HG03039 (cell line): ENCODE results near the gene ASTN2.

ENCODE experiments used
- ATAC-seq: cut with Tn5 transposase; IDR thresholded peaks from one replicate; pipeline ENCODE4 v1.9.1; 2021; ENCODE audit warnings: mild to moderate bottlenecking, moderate library complexity; ENCODE audit not compliant: unreplicated experiment

ASTN2 gene

DNA sequence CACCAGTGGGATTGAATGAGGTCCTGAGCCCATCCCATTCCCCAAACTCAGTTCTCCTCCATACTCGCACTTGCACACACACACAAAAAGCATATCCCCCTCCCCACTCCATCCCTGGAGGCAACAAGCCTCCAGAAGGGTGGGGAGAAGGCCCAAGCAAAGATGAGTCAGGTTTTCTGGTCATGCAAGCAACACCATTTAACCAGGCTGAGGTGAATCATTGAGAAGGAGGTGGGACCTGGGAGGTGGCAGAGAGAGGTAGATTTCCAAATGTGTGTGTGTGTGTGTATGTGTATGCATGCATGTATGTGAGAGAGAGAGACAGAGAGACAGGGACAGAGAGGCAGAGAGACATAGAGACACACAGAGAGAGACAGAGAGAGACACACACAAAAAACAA is 913.0 kb downstream of the ASTN2 start:
- no peak for ATAC-seq

DNA sequence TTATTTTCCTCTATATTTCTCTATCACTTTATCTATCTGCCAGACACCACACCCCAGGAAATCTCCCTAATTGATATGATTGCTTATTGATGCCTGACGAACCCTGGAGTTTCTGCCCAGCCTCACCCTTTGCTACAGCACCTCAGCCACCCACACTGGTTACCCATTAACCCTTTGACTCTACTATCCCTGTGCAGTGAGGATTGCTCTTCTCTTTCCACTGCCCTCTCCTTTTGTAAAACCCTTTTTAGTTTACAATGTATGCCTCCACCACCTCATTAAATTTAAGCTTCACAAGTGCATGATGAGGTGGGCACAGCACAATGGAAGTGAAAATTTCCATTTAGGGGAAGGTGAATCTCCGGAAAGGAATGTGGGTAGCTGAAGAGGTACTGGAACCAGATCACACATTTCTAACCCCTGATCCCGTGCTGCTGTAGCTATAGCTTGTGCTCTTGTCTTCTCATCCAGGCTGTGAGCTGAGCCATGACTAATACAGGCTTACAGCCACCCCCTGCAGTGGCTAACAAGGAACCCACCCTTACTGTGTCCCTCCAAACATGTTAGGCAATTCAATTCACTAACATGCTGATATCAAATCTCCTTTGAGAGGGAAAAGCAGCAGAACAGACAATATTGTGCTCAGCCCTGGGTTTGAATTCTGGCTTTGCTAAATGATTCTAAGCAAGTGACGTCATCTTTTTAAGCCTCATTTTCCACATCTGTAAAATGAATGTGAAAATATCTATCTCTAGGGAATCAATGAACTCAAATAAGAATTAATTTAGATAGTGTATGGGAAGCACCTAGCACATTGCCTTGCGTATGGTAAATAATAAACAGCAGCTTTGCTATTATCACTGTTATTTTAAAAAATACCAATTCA is 914.6 kb downstream of the ASTN2 start:
- ATAC-seq: no peak

DNA sequence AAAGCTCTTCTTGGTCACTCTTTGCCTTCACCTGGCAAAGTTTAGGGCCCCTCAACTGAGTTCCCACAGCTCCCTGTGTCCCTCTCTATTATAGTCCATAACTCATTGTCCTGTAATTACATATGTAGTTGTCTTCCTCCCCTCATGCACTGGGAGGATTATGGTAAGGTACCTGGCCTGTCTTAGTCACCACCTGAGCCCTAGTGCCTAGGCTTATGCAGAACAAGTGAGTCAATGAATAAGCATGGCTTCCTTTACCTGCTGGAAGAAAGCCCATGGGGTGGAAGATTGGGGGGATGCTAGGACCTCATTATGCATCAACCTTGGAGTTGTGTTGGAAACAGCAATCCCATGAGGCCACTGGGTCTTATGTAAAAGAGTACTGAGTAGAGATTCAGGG is 915.4 kb downstream of the ASTN2 start:
- ATAC-seq: no peak

DNA sequence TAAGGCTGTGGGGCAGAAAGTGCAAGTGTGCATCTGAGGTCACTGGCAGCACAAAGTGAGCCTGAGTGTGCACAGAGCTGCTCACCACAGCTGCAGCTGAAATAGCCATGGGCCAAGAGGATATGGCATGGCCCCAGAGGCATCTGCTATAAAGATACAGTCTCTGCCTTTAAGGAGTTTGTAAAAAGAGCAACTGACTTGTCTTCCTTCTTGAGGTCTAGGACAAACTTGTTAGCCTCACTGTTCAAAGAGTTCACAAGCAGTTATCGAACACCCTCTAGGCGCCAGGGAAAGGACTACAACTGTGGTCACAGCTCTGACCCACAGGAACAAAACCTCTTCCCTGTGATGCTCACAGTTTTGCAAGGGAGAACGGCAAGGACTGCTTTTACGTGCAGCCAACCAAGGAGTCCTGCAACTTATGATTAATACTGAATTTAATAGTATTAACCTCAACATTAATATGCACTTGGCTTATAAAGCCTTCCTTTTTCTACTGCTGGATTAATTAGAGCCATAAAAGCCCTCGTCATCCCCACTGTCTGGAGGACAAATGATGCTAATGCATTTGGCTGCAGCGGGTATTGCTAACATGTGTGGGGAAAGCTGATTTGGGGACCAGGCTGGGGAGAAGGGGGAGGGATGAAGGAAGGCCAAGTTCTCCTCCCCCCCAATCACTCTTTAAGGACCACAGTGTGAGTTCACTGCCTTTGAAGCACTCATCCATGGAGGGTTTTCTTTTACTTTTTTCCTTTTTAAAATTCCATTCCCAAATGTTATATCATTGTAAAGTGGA is 917.6 kb downstream of the ASTN2 start:
- ATAC-seq: no peak

DNA sequence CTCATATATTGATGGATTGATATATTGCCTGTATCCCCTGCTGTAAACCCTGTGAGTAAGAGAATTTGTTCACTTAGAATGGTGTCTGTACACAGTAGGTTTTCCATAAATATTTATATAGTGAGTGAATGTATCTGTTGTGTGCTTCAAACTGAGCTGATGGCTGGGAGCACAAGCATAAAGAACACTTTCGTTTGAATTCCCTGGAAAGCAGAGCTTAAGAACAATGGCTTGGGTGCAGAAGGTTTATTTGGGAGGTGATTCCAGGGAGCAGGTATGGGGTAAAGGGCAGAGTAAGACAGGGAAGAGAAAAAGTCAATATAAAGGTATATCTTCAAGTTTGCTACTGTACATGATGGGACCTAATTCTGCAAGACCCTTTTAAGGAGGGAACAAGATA is 918.7 kb downstream of the ASTN2 start:
- no peak for ATAC-seq

DNA sequence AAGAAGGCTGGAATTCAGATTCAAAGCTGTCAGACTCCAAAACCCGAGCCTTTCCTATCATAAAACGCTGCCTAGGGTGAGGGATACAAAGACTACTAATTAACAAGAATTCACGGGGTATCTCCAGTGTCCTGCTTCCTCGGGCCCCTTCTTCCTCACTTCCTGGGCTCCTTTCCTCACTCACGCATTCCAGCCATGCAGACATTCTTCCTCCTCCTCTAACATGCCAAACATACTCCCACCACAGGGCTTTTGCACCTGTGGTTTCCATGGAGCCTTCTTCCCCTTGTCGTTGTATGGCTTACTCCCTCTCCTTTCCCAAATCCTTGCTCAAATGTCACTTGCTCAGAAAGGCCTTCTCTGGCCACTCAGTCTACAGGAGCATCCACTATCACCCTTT is 919.1 kb downstream of the ASTN2 start:
- ATAC-seq: no peak

DNA sequence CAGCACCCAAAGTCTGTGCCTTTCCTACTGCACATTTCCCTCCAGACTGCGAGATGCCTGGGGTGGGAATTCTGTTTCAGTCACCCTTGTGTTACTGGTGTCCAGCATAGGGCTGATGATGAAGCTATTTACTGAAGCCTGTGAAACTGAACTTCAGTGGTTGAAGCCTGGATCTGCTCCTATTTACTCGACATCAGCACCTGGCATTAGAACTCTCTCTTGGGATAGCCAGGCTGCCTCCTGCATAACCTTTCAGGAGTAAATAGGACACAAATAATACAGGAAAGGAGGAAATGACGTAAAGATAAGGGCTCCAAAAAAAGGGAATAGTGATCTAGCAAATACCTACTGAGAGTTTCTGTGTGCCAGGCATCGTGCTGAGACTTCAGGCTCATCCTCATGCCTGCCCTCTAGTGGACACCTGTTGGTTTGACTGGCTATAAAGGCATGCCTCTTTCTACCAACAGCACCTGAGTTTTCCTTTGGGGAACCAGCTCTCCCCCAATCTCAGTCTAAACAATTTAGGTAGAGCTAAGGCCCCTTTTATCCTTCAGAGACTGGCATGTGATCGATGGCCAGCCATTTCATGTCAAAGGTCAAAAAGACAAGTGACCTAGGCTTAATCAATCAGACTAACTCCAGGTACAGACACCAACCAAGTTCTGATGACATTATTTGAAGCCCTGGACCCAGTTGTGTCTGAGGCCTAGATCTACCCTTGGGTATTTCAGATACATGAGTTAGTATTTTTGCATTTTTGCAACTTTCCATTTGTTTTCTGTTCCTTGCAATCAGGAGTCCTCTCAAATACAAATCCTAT is 919.8 kb downstream of the ASTN2 start:
- no peak for ATAC-seq

DNA sequence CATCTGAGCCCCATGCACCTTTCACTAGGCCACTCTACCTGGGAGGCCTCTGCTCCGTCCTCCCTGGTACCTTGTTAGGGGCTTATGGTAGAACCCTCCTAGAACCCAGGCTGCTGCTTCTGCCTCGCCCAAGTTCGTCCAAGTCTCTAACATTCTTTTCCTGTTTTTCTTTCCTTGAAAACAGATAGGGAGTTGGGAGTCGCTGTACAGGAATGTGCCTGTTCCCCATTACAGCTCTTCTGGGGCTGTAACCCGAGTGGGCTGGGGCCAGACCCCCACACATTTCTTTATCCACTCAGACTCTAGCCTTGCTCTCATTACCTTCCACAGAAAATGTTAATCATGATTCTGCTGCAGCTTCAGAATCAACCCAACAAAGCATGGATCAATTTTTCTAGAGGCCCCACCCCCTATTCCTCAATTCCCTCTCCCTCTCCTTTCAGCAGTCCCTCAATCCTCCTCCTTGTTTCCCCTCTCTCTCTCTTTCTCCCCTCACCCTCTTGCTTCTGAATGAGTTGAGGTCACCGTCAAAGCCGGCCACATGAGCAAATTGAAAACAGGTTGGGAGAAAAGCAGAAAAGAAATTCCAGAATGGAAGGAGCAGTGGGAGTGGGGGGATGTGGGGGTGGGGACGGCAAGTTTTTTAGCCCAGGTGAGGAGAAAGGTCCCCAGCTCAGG is 921.5 kb downstream of the ASTN2 start:
- ATAC-seq: no peak

DNA sequence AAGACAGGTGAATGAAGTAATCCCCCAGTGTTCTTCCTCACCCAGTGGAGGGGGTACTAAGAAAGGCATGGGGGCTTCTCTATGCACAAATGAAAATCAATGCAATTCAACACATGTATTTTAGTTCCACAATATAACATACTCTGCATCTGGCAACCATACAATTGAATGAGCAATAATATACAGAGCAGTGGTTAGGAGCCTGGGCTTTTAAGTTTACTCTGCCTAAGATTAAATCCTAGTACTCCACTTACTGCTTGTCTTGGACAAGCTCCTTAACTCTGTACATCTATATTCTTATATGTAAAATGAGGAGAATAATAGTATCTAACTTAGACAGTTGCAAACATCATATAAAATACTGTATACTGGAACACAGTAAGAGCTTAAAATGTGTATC is 923.2 kb downstream of the ASTN2 start:
- no peak for ATAC-seq

DNA sequence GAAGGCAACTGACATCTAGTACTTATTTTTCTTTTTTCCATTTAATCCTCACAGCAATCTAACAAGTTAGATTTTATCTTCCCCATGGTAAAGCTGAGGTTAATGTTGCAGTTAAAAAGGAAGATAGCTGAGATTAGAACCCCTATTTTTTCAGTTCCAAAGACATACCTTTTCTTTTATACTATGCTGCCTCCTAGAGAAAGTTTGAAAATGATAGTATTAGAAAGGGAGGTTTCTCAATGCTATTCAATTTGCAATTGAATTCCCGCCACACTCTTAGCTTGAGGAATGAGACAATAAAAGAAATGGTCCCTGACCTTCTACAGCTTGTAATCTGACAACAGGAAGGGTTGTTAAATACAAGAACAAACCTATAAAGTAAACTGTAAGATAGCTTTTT is 923.6 kb downstream of the ASTN2 start:
- no peak for ATAC-seq

DNA sequence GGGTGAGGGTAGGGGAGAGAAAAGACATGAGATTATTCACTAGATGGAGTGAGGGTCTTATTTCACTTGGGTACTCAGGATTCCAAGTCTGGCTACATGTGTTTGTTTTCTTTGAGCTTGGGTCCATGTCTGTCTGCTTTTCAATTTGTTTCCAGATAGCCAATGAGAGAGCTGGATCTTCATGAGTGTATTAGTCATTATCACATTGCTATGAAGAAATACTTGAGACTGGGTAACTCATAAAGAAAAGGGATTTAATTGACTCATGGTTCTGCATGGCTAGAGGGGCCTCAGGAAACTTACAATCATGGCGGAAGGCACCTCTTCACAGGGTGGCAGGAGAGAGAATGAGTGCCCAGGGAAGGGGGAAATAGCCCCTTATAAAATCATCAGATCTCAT is 924.5 kb downstream of the ASTN2 start:
- ATAC-seq: no peak

DNA sequence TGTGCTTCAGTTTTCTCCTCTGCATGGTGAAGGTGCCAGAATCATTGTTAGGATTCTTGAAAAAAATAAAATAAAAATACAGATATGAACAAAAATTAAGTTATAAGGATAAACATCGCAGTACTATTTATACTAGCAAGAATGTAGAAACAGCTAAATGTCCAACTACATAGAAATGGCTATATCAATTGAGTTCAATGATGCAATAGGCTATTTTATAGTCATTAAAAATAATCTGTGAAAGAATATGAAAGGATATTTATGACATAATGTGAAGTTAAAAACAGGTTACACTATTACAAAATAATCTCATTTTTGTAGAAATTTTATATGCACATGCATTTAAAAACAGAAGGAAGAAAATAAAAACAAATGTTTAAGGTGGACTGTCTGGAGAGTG is 926.5 kb downstream of the ASTN2 start:
- no peak for ATAC-seq

DNA sequence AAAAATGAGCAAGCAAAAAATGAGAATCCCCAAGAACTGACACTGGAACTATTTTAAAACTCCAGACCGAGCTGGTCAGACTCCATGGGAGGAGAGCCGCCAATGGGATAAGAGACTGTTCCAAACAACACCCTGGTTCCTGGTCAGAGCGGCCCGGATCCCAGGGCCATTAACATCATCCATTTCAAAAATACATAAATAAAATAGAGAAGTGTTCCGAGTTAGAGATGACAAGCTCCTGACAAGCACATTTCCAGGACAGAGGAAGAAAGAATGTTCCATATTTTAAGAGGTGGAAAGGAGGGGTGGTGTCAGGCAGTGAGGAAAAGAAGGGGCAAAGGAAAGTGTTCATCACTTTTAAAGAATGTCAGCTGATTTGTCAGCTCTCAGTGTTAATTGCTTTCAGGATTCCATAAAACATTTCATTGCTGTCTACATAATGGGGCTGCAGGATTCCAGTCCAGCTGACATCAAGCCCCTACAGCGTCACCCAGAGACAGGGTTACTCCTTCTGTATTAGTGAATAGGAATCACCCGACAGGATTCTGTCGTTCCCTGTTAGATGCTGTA is 930.3 kb downstream of the ASTN2 start:
- ATAC-seq: no peak

DNA sequence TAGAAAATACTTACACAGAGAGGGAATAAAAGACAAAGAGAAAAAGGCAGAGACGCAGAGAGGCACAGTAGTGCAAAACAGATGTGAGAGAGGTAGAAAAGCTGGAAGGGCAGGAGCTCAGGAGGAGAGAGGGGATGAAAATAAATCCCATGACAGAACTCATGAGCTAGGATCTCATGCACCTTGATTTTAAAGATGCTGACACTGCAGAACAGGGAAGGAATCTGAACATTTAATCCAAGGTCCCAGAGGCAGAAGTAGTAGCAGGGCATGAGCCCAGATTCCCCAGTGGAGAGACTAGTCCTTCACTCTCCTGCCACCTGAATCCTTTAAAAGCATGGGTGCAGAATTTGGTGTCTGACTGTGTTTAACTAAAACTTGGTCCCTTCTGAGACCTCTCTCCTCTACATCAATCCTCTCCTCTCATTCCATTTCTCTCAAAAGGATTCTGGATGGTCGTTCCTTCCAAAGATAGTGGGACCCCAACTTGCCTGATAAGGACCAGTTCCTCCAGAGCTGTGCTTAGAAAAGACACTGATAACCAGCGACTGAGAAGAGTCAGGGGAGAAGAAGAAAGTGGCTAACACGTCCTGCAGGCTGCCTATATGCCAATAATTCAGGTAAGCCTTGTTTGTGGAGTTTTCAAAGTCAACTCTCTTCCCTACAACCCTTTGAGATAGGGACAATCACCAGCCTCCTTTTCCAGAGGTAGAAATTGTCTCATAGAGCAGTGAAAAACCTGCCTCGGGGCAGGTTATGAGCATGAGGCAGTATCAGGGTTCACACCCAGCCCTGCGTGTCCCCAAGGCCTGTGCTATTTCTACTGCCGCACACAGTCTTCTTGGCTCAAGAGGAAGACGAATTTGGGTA is 931.0 kb downstream of the ASTN2 start:
- no peak for ATAC-seq

DNA sequence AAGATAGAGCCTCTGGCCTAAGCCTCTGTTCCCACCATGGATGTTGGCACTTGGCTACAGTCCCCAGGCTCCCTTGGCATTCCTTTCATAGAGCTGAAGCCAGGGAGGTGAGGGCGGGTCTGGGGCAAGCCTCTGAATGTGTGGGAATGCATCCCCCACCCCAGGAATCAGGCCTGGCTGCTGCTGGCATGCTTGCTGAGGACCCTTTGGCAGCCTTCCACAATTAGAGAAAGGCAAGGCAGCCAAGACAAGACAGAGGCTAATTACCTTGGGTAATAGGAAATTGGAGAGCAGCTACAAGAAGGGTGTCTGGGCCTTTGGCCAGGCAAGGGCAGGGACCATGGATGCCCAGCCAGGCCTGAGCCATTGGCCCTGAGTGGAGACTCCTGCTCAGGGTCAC is 932.1 kb downstream of the ASTN2 start:
- no peak for ATAC-seq

DNA sequence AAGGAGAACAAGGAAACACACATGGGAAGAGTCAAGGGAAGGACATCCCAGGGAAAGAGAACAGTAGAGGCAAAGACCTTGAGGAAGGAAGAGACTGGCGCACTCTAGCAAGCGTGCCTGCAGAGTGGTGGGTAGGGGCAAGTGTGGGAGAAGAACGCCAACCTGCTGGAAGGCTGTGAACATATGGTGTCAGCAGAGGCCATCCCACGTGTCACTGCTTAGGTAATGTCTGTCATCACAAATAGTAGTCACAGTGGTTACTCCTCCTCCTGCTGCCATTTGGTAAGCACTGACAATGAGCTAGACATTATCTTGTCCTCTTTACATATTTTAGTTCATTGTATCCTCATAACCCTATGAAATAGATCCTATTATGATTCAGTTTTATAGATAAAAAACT is 934.2 kb downstream of the ASTN2 start:
- ATAC-seq: no peak

DNA sequence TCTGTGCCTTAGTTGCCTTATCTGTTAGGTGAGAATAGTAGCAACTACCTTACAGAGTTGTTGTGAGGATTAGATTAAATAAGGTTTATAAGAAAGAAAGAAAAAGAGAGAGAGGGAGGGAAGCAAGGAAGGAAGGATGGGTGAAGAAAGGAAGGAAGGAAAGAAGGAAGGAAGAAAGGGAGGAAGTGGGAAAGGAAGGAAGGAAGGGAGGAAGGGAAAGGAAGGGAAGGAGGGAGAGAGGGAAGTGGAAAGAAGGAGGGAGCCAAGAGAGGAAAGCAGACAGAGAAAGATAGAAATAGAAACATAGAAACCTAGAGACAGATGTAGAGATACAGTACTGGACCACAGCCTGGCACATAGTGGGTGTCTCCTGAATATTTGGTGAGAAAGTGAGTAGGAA is 934.9 kb downstream of the ASTN2 start:
- no peak for ATAC-seq

DNA sequence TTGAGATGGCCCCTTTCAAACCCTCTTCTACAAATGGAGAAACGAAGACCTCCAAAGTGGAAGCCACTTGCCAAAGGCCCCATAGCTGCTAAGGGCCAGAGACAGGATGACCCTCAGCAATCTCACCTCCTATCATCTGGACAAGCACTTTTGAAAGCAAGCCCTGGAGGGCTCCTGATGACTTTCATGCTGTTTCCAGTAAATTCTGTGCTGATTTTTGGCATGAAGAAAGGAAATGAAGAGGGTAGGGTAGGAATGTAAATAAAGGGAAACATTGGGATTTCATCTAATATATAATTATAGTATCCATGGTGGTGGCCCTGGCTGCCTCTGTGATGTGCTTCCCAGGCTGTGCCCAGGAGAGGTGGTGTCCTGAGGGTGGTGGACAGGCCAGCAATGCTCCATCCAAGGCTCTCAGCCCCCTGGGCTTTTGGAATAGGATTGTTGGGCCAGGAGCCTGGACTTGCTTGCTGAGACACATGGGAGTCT is 935.8 kb downstream of the ASTN2 start:
- ATAC-seq: no peak

DNA sequence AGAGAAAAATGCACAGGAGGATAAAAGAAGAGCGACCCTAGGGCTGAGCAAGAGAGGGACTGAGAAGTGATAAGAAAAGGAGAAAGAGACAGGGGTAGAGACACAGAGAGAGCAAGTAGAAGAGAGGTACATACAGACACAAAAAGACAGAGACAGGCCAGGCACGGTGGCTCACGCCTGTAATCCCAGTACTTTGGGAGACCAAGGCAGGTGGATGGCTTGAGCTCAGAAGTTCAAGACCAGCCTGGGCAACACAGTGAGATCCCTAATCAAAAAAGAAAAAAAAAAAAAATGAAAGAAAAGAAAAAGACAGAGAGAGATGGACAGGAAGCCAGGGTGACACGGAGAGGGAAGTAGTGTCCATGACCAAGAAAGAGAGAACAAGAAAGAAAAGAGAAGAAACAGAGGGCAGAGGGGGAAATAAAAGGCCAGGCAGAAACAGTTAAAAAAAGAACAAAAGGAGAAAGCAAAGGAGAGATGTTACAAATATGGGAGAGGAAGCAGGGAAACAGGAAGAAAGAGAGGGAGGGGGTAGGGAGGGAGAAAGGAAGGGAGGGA is 937.2 kb downstream of the ASTN2 start:
- no peak for ATAC-seq
